HFFc6 (cell line): ENCODE data around the gene NKX6-1. TPM values are rescaled to one million over a fixed set of nuclear protein-coding genes. Genes with fewer than 3 reads are reported as not detected.

Experiments used
- DNase-seq: peaks from one replicate; pipeline ENCODE4 v3.0.0-alpha.2; 2018
- H3K27ac Mint-ChIP-seq: 2 replicates; pipeline ENCODE4 v1.8.0; 2020; ENCODE audit warnings: mild to moderate bottlenecking, mixed read lengths
- H3K27me3 Mint-ChIP-seq: 2 replicates; pipeline ENCODE4 v1.8.0; 2021; ENCODE audit warnings: mild to moderate bottlenecking, moderate library complexity, mixed read lengths; ENCODE audit not compliant: insufficient read depth
- H3K36me3 Mint-ChIP-seq: 2 replicates; pipeline ENCODE4 v1.8.0; 2021; ENCODE audit warnings: low read depth, mixed read lengths
- H3K4me1 Mint-ChIP-seq: 2 replicates; pipeline ENCODE4 v1.8.0; 2020; ENCODE audit warnings: low read depth, mixed read lengths
- H3K4me3 Mint-ChIP-seq: 2 replicates; pipeline ENCODE4 v1.8.0; 2020; ENCODE audit warnings: mild to moderate bottlenecking, moderate library complexity, mixed read lengths
- H3K9me3 Mint-ChIP-seq: 2 replicates; pipeline ENCODE4 v1.8.0; 2020; ENCODE audit warnings: mild to moderate bottlenecking, mixed read lengths
- long read RNA-seq: library from polyadenylated mRNA; unstranded; transcript quantifications from one replicate; pipeline ENCODE4 v2.0.0, GENCODE V29; 2019
- total RNA-seq, 6 experiments: library from RNA; stranded (reverse); fragmentation: NEBNext Ultra II Directional; extraction: Animal tissue kit (Norgen Biotek cat#: 25700); gene quantifications; 2 replicates in 1 of 6; 3 replicates in 5 of 6; pipeline ENCODE4 v1.2.3, GENCODE V29; 2021
- TF ChIP-seq, protein P1 (sequence below): fragments of 200-600 bp; sonication (generic); IDR thresholded peaks from 2 replicates; pipeline ENCODE4 v1.5.0; 2021; ENCODE audit warnings: antibody characterized with exemption, mild to moderate bottlenecking

NKX6-1 gene
- total RNA-seq: not detected
- long read RNA-seq: 0 reads

GRCh38 chr4:84498935-84499623 lies at the start of gene NKX6-1:
Gene NKX6-1 (minus strand): TSS chr4:84499292. CDS start chr4:84498228, 1,064 bp downstream.
- Mint-ChIP-seq H3K9me3 (peaks cover 5% of the 10 kb centered on the region), H3K4me3 (peak within 1 kb of the TSS; percentile 82), H3K4me1 (peaks cover 17% of the 10 kb centered on the region), H3K27ac (no peak within 1 kb of the TSS), H3K27me3 (peaks cover 76% of the 10 kb centered on the region), H3K36me3 (peaks cover 8% of the 10 kb centered on the region; the same call in 1 of the 2 replicates)
- TF ChIP-seq, protein P1, sequence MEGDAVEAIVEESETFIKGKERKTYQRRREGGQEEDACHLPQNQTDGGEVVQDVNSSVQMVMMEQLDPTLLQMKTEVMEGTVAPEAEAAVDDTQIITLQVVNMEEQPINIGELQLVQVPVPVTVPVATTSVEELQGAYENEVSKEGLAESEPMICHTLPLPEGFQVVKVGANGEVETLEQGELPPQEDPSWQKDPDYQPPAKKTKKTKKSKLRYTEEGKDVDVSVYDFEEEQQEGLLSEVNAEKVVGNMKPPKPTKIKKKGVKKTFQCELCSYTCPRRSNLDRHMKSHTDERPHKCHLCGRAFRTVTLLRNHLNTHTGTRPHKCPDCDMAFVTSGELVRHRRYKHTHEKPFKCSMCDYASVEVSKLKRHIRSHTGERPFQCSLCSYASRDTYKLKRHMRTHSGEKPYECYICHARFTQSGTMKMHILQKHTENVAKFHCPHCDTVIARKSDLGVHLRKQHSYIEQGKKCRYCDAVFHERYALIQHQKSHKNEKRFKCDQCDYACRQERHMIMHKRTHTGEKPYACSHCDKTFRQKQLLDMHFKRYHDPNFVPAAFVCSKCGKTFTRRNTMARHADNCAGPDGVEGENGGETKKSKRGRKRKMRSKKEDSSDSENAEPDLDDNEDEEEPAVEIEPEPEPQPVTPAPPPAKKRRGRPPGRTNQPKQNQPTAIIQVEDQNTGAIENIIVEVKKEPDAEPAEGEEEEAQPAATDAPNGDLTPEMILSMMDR: no peak
- DNase-seq: no peak

GRCh38 chr4:84547211-84547610 lies 48.1 kb upstream of the NKX6-1 start:
- Mint-ChIP-seq H3K27me3 (peaks cover 4% of the 10 kb centered on the region), H3K9me3 (no peaks in the 10 kb centered on the region), H3K36me3 (no peaks in the 10 kb centered on the region), H3K4me1 (no peaks in the 10 kb centered on the region), H3K4me3 (no peak overlapping the region), H3K27ac (no peak overlapping the region)
- no peak for DNase-seq
- TF ChIP-seq, protein P1: no peak

DNA sequence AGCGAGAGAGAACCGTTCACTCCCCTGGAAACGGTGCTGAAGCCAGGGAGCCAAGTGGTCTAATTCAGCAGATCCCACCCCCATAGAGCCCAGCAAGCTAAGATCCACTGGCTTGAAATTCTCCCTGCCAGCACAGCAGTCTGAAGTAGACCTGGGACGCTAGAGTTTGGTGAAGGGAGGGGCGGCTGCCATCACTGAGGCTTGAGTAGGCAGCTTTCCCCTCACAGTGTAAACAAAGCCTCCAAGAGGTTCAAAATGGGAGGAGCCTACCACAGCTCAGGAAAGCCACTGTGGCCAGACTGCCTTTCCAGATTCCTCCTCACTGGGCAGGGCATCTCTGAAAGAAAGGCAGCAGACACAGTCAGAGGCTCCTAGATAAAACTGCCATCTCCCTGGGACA lies 46.0 kb upstream of the NKX6-1 start:
- Mint-ChIP-seq H3K4me1 (no peaks in the 10 kb centered on the region), H3K36me3 (no peaks in the 10 kb centered on the region), H3K27ac (no peak overlapping the region), H3K4me3 (no peak overlapping the region), H3K9me3 (no peaks in the 10 kb centered on the region), H3K27me3 (peaks cover 4% of the 10 kb centered on the region)
- DNase-seq: no peak
- TF ChIP-seq, protein P1: no peak

DNA sequence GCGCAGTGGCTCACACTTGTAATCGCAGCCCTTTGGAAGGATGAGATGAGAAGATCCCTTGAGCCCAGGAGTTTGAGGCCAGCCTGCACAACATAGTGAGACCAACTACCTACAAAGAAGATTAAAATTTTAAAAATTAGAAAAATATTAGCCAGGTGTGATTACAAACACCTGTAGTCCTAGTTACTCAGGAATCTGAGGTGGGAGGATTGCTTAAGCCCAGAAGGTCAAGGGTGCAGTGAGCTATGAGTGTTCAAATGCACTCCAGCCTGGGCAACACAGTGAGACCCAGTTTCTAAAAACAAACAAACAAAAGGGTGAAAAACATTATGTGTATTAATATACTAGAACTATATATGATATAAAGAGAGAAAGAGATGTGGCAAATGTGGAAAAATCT lies 36.8 kb upstream of the NKX6-1 start:
- Mint-ChIP-seq H3K9me3 (no peaks in the 10 kb centered on the region), H3K36me3 (no peaks in the 10 kb centered on the region), H3K4me1 (peaks cover 12% of the 10 kb centered on the region), H3K27ac (no peak overlapping the region), H3K4me3 (no peak overlapping the region), H3K27me3 (peaks cover 9% of the 10 kb centered on the region; the same call in 1 of the 2 replicates)
- TF ChIP-seq, protein P1: no peak
- no peak for DNase-seq

DNA sequence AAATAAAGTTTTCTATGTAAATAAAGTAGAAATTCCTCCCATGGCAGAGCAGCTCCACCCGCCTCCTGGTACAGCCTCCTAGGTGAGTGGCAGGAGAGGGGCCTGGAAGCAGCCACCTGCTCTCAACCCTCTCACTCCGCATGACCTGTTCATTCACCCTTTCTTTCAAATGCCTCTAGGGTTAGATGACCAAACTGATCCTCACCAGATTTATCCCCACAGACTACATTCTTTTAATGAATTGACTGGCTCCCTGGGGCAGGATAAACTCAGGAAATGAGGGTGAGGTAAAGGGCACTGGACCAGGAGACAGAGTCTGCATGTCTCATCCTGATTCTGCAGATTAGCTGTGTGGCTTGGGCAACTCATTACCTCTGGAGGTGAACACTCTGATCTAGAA lies 32.6 kb upstream of the NKX6-1 start:
- Mint-ChIP-seq H3K27me3 (peaks cover 15% of the 10 kb centered on the region), H3K9me3 (no peaks in the 10 kb centered on the region), H3K27ac (no peak overlapping the region), H3K36me3 (no peaks in the 10 kb centered on the region), H3K4me1 (peaks cover 23% of the 10 kb centered on the region), H3K4me3 (no peak overlapping the region)
- TF ChIP-seq, protein P1: no peak
- peak; percentile 2 for DNase-seq
